Mesodermal cell (in vitro differentiated cells): ENCODE measurements around the gene LINC01488.

Source experiments
- H3K27ac ChIP-seq: 2 replicates; pipeline ENCODE4 v1.7.0; 2013; ENCODE audit warnings: mild to moderate bottlenecking, low read depth, low read length, moderate library complexity; ENCODE audit not compliant: severe bottlenecking
- H3K36me3 ChIP-seq: 2 replicates; pipeline ENCODE4 v1.7.1; 2013; ENCODE audit warnings: mild to moderate bottlenecking, low read length, moderate library complexity; ENCODE audit not compliant: control insufficient read depth, insufficient read depth
- H3K4me1 ChIP-seq: one replicate; pipeline ENCODE4 v1.7.1; 2013; ENCODE audit warnings: mild to moderate bottlenecking, low read length; ENCODE audit not compliant: insufficient read depth, control insufficient read depth, poor library complexity, severe bottlenecking
- H3K4me3 ChIP-seq: 2 replicates; pipeline ENCODE4 v1.7.0; 2013; ENCODE audit warnings: low read length, control low read depth, mild to moderate bottlenecking; ENCODE audit not compliant: insufficient read depth, poor library complexity, severe bottlenecking; ENCODE audit errors: extremely low read depth
- H3K9me3 ChIP-seq: 2 replicates; pipeline ENCODE4 v1.7.1; 2013; ENCODE audit warnings: mild to moderate bottlenecking, low read length, moderate library complexity; ENCODE audit not compliant: control insufficient read depth
- WGBS, 2 experiments: methylation state at CpG; one replicate each; pipeline ENCODE4 v1.1.5; 2013; ENCODE audit warnings: missing lambda C conversion rate in 2 of 2; ENCODE audit not compliant: insufficient coverage in 2 of 2; 5-methylcytosine and 5-hydroxymethylcytosine counted together

The LINC01488 gene

DNA sequence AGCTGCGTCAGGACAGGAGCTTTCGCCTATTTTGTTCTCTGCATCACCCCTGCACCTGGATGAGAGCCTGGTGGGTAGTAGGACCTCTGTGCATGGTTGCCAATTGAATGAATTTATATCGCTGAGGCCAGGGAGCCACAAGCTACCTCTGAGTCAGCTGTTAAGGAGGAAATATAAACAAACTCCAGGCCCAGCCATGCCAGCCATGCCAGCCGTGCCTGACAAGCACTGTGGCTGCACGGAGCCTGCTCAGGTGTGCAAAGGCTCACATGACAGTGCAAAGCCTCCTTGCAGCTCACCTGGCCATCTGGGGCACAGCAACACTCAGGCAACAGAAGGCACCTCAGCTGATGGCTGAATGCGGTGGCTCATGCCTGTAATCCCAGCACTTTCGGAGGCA, 33.7 kb upstream of the LINC01488 start:
- H3K27ac ChIP-seq, result no peak overlapping the region
- WGBS, 2 experiments, result 98 to 99% methylated on average over 6 to 7 of the region's 7 CpGs

DNA sequence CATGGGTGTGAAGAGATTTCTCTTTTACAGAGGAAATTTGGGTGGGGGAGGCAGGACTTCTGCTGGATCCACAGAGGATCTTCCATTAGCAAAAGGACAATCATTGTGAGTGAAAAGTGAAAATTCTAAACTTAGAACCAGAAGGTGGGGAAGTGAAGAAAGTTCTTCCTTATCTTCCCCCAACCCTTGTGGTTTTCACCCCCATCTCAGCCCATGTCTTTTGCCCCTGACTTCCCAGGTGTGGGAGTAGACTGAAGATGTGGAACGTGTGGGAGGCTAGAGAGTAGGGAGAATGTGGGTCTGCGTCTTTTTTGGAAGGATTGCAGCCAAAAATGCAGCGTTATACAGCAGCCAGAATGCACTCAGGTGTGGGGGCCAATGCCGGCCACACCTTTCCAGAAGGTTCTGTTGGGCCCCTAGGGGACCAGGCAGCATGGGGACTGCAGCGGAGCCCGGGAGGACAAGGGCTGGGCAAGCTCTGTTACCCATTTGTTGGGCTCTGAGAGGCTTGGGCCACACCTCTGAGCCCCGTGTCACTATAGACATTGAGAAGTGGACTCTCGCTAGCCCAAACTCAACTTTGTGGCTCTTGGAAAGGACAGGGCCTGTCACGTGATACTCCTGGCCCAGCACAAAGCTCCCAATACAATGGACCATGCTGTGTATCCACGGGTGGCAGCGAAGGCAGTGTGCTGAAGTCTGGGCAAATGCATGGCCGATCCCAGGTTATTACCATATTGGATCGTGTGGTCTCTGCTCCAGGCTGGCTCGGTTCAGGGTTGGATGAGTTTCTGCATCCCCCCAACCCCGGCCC, 32.8 kb upstream of the LINC01488 start:
- Histone ChIP-seq H3K36me3 (no peaks in the 10 kb centered on the region), H3K27ac (peak overlapping the region; percentile 97), H3K4me3 (no peak overlapping the region), H3K4me1 (peaks cover 54% of the 10 kb centered on the region), H3K9me3 (peaks cover 11% of the 10 kb centered on the region)
- 87 to 91% methylated on average over 12 to 14 of the region's 15 CpGs for WGBS, 2 experiments

More for the DNA sequence above, 33.7 kb upstream of the LINC01488 start:
- H3K36me3 ChIP-seq, result no peaks in the 10 kb centered on the region
- H3K4me1 ChIP-seq, result peaks cover 55% of the 10 kb centered on the region
- H3K4me3 ChIP-seq, result no peak overlapping the region
- peaks cover 9% of the 10 kb centered on the region for H3K9me3 ChIP-seq

DNA sequence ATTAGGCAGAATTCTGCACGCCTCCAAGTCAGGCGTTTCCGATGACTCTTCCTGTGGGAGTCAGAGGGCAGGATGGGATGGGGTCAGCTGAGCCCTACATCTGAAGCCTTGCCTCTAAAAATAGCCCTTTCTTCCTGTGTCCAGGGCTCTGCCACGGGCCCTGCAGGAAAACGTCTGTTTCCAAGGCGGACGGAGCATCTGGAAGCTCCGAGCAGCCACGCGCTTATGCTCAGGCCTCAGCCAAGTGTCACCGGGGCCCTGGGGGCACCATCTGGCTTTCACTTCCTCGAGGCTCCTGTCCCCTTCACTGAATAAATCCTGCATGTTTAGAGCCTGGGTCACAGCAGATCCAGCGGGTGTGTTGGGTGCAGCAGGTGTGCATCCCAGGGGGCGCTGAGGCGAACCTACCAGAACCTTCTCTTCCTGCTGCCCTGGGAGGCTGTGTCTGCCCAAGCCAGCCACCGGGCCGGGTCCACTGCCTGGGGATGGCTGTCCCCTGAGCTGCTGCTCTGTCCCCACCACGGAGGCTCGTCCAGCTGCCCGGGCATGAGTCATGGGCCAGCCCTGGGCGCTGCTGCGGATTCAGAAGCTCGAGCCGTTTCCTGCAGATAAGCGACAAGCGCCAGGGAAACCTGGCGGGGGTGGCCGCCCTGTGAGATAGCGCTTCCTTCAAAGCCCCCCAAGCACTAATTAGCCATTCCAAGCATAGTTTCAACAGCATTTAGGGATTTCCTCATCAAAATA, 32.0 kb upstream of the LINC01488 start:
- Histone ChIP-seq H3K4me3 (no peak overlapping the region), H3K36me3 (no peaks in the 10 kb centered on the region), H3K4me1 (peaks cover 46% of the 10 kb centered on the region), H3K27ac (peak overlapping the region; percentile 97), H3K9me3 (peaks cover 11% of the 10 kb centered on the region)
- WGBS, 2 experiments, result 57 to 68% methylated on average over 23 of the region's 29 CpGs

DNA sequence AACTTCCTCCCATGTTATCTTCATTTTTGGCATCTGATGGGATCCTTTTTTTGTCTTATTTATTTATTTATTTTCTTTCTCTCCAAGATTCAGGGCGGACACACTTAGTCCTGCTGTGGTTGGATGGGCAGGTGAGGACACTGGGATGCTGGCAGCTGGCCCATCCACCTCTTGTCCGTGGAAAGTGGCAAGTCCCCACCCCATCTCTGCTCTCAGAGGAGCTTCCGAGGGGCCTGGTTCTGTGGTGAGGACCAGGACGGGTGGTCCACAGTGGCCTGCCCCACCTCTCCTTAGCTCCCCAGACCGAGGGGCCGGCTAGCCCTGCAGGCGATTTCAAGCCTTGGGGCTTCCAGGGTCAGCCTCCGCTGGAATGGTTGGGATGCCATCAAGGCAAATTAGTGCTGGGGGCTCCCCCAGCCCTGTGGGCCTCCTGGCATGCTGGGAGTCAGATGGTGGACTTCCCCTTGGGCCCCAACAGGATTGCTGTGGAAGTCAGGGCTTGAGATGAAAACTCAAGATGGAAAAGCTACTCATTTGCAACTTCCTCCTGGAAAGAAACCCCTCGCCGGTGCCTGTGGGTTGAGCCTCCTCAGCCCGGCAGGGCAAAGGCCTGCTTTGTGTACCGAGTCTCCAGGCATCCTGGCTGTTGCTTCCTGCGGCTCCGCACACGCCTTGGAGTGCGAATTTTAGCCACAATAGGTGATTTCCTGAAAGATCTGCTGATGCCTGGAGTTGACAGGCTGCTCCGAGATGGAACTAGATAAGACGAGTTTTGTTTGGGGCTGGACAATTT, 31.2 kb upstream of the LINC01488 start:
- Histone ChIP-seq H3K36me3 (no peaks in the 10 kb centered on the region), H3K4me1 (peaks cover 38% of the 10 kb centered on the region), H3K9me3 (peaks cover 11% of the 10 kb centered on the region), H3K27ac (peak overlapping the region; percentile 97), H3K4me3 (no peak overlapping the region)
- WGBS, 2 experiments, result 82% methylated on average over 16 of the region's 18 CpGs

DNA sequence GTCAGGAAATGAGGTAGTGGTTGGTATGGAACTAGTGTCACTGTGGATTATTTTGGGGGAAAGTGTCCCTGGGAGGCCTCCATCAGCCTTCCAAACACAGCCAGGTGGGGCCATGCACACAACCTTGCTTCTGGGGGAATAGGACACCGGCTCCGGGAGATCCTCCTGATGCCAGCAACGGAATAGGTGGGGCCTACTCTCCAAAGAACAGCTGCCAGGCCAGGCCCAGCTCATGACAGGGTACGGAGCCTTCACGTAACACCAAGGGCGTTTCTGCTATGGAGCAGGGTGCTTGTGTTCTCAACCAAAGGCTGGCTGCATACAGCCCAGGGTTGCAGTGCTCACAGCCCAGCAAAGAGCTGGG, 30.6 kb upstream of the LINC01488 start:
- Histone ChIP-seq H3K27ac (peak overlapping the region; percentile 97), H3K9me3 (peaks cover 11% of the 10 kb centered on the region)
- WGBS, 2 experiments, result 94 to 98% methylated on average over 6 of the region's 6 CpGs

DNA sequence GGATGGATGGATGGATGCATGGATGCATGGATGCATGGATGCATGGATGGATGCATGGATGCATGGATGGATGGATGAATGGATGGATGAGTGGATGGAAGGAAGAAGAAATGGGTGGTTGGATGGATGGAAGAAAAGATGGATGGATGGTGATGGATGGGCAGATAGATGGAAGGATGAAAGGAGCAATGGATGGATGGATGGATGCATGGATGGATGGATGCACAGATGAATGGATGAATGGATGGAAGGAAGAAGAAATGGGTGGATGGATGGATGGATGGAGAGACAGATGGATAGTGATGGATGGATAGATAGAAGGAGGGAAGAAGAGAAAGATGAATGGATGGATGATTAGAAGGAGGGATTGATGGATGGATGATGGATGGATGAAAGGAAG, 30.2 kb upstream of the LINC01488 start:
- H3K27ac ChIP-seq, result no peak overlapping the region
- H3K4me1 ChIP-seq, result peaks cover 41% of the 10 kb centered on the region
- peaks cover 11% of the 10 kb centered on the region for H3K9me3 ChIP-seq
- no peaks in the 10 kb centered on the region for H3K36me3 ChIP-seq
- H3K4me3 ChIP-seq, result no peak overlapping the region

More for the DNA sequence above, 30.6 kb upstream of the LINC01488 start:
- Histone ChIP-seq H3K36me3 (no peaks in the 10 kb centered on the region), H3K4me3 (no peak overlapping the region), H3K4me1 (peaks cover 40% of the 10 kb centered on the region)

DNA sequence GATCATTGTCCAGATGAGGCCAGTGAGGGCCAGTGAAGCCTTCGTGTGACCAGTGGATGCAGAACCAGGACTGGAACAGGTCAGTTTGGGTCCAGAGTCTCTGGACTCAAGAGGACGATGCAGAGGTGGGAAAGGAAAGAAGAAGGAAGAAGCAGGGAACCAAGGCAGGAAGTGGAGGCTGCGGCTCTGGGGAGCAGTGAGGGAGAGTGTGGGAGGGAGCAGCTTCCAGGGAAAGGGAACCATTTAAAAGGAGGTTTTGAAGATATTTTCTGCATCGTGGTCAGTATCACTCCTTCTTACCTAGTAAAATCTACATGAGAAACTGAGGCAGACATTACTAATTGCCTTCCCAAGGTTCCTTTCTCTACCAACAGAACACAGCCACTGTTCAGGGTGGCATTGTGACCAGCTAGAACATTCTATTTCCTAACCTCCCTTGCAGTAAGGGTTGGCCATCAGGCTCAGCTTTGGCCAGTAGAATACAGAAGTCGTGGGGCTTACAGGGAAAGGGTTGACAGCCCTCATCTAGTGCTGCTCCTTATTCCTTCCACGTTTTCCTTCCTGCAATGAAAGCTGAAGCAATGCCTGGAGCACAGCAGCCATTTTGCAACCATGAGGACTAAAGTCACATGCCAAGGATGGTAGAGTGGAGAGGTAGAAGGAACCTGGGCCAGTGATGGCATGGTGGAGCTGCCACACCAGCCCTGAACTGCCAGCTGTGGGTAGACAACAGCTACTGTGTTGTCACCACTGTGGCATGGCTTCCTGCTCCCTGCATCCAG, 29.1 kb upstream of the LINC01488 start:
- 91 to 96% methylated on average over 4 to 6 of the region's 6 CpGs for WGBS, 2 experiments
- H3K27ac ChIP-seq, result no peak overlapping the region
- H3K4me3 ChIP-seq, result no peak overlapping the region
- peaks cover 20% of the 10 kb centered on the region for H3K9me3 ChIP-seq
- peaks cover 40% of the 10 kb centered on the region for H3K4me1 ChIP-seq
- H3K36me3 ChIP-seq, result no peaks in the 10 kb centered on the region

DNA sequence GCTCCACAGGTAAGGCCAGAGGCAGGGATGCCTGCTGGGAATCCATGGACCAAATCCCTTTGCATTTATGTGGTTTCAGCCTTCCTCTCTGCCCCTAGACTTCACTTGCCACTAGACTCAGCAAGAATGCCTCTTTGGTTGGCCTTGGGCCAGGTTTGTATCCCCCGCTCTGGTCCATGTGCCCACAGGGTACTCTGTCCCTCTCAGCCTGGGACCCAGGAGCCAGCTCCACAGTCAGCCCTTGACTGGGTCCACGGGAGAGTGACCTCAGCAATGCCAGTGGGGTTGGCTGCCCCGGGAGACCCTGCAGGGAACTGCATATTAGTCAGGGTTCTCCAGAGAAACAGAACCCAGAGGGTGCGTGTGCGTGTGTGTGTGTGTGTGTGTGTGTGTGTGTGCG, 28.3 kb upstream of the LINC01488 start:
- 90 to 98% methylated on average over 6 of the region's 6 CpGs for WGBS, 2 experiments
- H3K36me3 ChIP-seq, result no peaks in the 10 kb centered on the region

DNA sequence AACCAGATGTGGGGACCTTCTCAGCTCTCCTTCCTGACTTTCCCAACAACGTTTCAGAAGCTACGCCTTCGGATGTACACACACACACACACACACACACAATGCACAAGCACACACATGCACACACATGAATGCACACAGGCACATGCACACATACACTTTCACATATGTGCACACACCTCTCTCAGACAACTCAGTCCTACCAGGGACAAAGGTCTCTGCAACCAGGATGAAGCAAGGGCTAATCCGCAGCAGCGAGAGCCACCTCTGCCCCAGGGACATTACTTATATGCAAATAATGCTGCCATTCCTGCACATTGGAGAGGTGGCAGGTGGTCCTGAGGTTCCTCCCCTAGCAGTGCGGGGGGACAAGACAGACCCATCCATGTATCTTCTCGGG, 27.4 kb upstream of the LINC01488 start:
- Histone ChIP-seq H3K9me3 (peaks cover 23% of the 10 kb centered on the region), H3K36me3 (no peaks in the 10 kb centered on the region), H3K27ac (no peak overlapping the region), H3K4me1 (peaks cover 25% of the 10 kb centered on the region), H3K4me3 (no peak overlapping the region)
- 86 to 90% methylated on average over 3 to 7 of the region's 7 CpGs for WGBS, 2 experiments

More for the DNA sequence above, 28.3 kb upstream of the LINC01488 start:
- H3K27ac ChIP-seq, result no peak overlapping the region
- no peak overlapping the region for H3K4me3 ChIP-seq
- peaks cover 33% of the 10 kb centered on the region for H3K4me1 ChIP-seq
- H3K9me3 ChIP-seq, result peaks cover 23% of the 10 kb centered on the region

DNA sequence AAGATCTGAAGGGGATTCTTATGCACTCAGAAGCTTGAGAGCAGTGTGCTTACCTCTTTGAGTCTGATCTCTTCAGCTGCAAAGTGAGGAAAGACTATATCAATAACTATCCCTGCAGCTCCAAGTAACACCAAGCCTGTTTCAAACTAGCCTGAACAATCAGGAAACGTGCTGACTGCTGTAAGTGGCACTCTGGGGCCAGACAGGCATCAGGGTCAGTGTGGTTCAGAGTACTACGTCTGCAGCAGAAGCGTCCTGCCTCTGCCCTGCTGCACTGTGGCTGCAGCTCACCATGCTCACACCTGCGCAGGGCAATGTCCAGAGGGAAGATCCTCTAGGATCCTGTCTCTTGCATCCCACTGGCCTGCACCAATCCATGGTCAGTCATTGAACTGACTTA, 25.5 kb upstream of the LINC01488 start:
- Histone ChIP-seq H3K9me3 (peaks cover 23% of the 10 kb centered on the region), H3K4me3 (no peak overlapping the region), H3K36me3 (no peaks in the 10 kb centered on the region), H3K4me1 (peaks cover 15% of the 10 kb centered on the region), H3K27ac (no peak overlapping the region)
- 90% methylated on average over 4 of the region's 4 CpGs for WGBS, 2 experiments
